Keratinocyte (primary cell): Measurements from ENCODE around the gene CACNA1C.

Experiments used
- CTCF ChIP-seq, 3 experiments: IDR thresholded peaks in 1 of 3; conservative IDR thresholded peaks in 1 of 3; optimal IDR thresholded peaks in 1 of 3; 2 replicates in 2 of 3; 3 replicates in 1 of 3; pipeline versions ENCODE3 to v1.5.1; 2011; ENCODE audit warnings: low read length in 3 of 3, mild to moderate bottlenecking in 3 of 3, moderate library complexity in 2 of 3, control low read depth in 1 of 3, inconsistent platforms in 1 of 3; ENCODE audit not compliant: insufficient read depth in 2 of 3; ENCODE audit errors: extremely low read depth in 1 of 3
- EZH2 ChIP-seq: IDR thresholded peaks from one replicate; pipeline ENCODE4 v1.6.1; 2012; ENCODE audit warnings: inconsistent platforms, mild to moderate bottlenecking, low read length, moderate library complexity

- TF ChIP-seq CTCF (optimal IDR thresholded peaks at IDR 0.05 in 1 of 3, IDR thresholded peaks at IDR 0.05 in 1 of 3, conservative IDR thresholded peaks at IDR 0.05 in 1 of 3; ENCODE audit: extremely low read depth in 1 of 3, insufficient read depth in 2 of 3, low read length in 3 of 3) (no peak), EZH2 (no peak)
These were observed 446.2 kb downstream of the CACNA1C start for GRCh38 chr12:2498964-2499500.
